H1 (cell line): ENCODE measurements around the gene PORCN. TPM values are rescaled to one million over a fixed set of nuclear protein-coding genes. Genes with fewer than 3 reads are reported as not detected.

ENCODE experiments used
- CTCF ChIA-PET: fragments of 300-600 bp; sonication (Branson Sonifier 250); formaldehyde crosslinking; loops from one replicate; lab custom pipeline; 2021; ENCODE audit not compliant: partially characterized antibody; lab: Charles Lee
- POLR2A ChIA-PET: fragments of 300-600 bp; sonication (Branson Sonifier 250); formaldehyde crosslinking; loops from one replicate; lab custom pipeline; 2021; ENCODE audit warnings: inconsistent platforms; ENCODE audit not compliant: partially characterized antibody; lab: Charles Lee
- DNase-seq, 2 experiments: peaks; one replicate each; pipeline versions ENCODE4 v3.0.0 to v3.0.0-alpha.2; 2010 to 2022; ENCODE audit warnings: low spot score in 2 of 2, low read depth in 1 of 2, mixed read lengths in 1 of 2
- FAIRE-seq: peaks from 2 replicates; lab custom pipeline; 2011; peaks lifted over from hg19 to GRCh38; lab: Jason Lieb, UNC
- H2AFZ ChIP-seq: 2 replicates; pipeline ENCODE4 v1.8.1; 2012; ENCODE audit warnings: low read length, inconsistent platforms
- H2AK5ac ChIP-seq: 2 replicates; pipeline ENCODE4 v1.6.1; 2013; ENCODE audit warnings: low read depth, low read length
- H2BK120ac ChIP-seq: replicated peaks from 2 replicates; pipeline ENCODE3; 2013; ENCODE audit warnings: low read depth, low read length, inconsistent platforms
- H2BK12ac ChIP-seq: 2 replicates; pipeline ENCODE4 v1.6.1; 2013; ENCODE audit warnings: low read depth, low read length
- H2BK15ac ChIP-seq: 2 replicates; pipeline ENCODE4 v1.6.1; 2013; ENCODE audit warnings: low read length
- H2BK20ac ChIP-seq: 2 replicates; pipeline ENCODE4 v1.6.1; 2013; ENCODE audit warnings: low read length
- H2BK5ac ChIP-seq: 2 replicates; pipeline ENCODE4 v1.6.1; 2013; ENCODE audit warnings: low read depth, low read length
- H3K14ac ChIP-seq: 2 replicates; pipeline ENCODE4 v1.6.1; 2013; ENCODE audit warnings: inconsistent platforms; ENCODE audit not compliant: insufficient read length
- H3K18ac ChIP-seq: 2 replicates; pipeline ENCODE4 v1.6.1; 2013; ENCODE audit warnings: low read length; ENCODE audit errors: extremely low read depth
- H3K23ac ChIP-seq: 2 replicates; pipeline ENCODE4 v1.6.1; 2013; ENCODE audit warnings: inconsistent platforms; ENCODE audit not compliant: insufficient read length
- H3K23me2 ChIP-seq: 2 replicates; pipeline ENCODE4 v1.6.1; 2013; ENCODE audit warnings: low read depth, low read length
- H3K27ac ChIP-seq: 2 replicates; pipeline ENCODE4 v1.6.1; 2011; ENCODE audit warnings: low read depth, low read length, inconsistent platforms
- H3K27me3 ChIP-seq, 4 experiments: replicated peaks in 1 of 4; 1 replicate in 1 of 4; 2 replicates in 3 of 4; pipeline versions ENCODE4 v1.6.1 to v1.8.1; 2011 to 2013; ENCODE audit warnings: low read length in 3 of 4, mild to moderate bottlenecking in 3 of 4, inconsistent platforms in 2 of 4, mixed read lengths in 2 of 4, moderate library complexity in 1 of 4; ENCODE audit not compliant: control insufficient read depth in 3 of 4, insufficient read depth in 3 of 4; ENCODE audit errors: extremely low read depth in 1 of 4
- H3K36me3 ChIP-seq, 4 experiments: 2 replicates each; pipeline versions ENCODE4 v1.6.1 to v1.8.1; 2011 to 2013; ENCODE audit warnings: mild to moderate bottlenecking in 4 of 4, low read length in 3 of 4, moderate library complexity in 2 of 4, control low read depth in 1 of 4, inconsistent platforms in 1 of 4; ENCODE audit not compliant: insufficient read depth in 4 of 4, control insufficient read depth in 2 of 4
- H3K4ac ChIP-seq: replicated peaks from 2 replicates; pipeline ENCODE3; 2013; ENCODE audit warnings: low read length, low read depth, mixed read lengths, inconsistent platforms; ENCODE audit not compliant: insufficient read length
- H3K4me1 ChIP-seq, 4 experiments: replicated peaks in 1 of 4; 1 replicate in 1 of 4; 2 replicates in 3 of 4; pipeline versions ENCODE4 v1.6.1 to v1.8.1; 2011 to 2013; ENCODE audit warnings: low read length in 3 of 4, inconsistent platforms in 2 of 4, mixed read lengths in 1 of 4; ENCODE audit not compliant: insufficient read depth in 4 of 4, control insufficient read depth in 3 of 4
- H3K4me2 ChIP-seq, 2 experiments: 2 replicates each; pipeline versions ENCODE4 v1.6.1 to v1.8.1; 2011 to 2013; ENCODE audit warnings: low read depth in 2 of 2, low read length in 2 of 2, control low read depth in 1 of 2, inconsistent platforms in 1 of 2, mild to moderate bottlenecking in 1 of 2; ENCODE audit not compliant: insufficient read depth in 1 of 2
- H3K4me3 ChIP-seq, 4 experiments: fragments of 200-600, 300-600 bp in 1 of 4; sonication (generic), shearing (Covaris generic), sonication (Bioruptor Twin) in 1 of 4; 2 replicates each; pipeline versions ENCODE4 v1.5.1 to v1.8.1; 2011 to 2016; ENCODE audit warnings: low read length in 4 of 4, low read depth in 3 of 4, control low read depth in 2 of 4, inconsistent platforms in 2 of 4, mild to moderate bottlenecking in 2 of 4, mixed read lengths in 1 of 4, moderate library complexity in 1 of 4; ENCODE audit not compliant: insufficient read depth in 2 of 4; ENCODE audit errors: extremely low read depth in 1 of 4
- H3K56ac ChIP-seq: replicated peaks from 2 replicates; pipeline ENCODE3; 2013; ENCODE audit warnings: low read depth, mild to moderate bottlenecking, mixed read lengths, low read length, inconsistent platforms; ENCODE audit not compliant: insufficient read length
- H3K79me1 ChIP-seq: 2 replicates; pipeline ENCODE4 v1.6.1; 2013; ENCODE audit warnings: low read depth, low read length, control low read depth
- H3K79me2 ChIP-seq, 2 experiments: 2 replicates each; pipeline versions ENCODE4 v1.6.1 to v1.8.1; 2012 to 2013; ENCODE audit warnings: low read length in 2 of 2, mild to moderate bottlenecking in 2 of 2, inconsistent platforms in 1 of 2; ENCODE audit not compliant: insufficient read depth in 2 of 2, control insufficient read depth in 1 of 2
- H3K9ac ChIP-seq, 4 experiments: replicated peaks in 1 of 4; 1 replicate in 1 of 4; 2 replicates in 3 of 4; pipeline versions ENCODE4 v1.6.1 to v1.8.1; 2011 to 2013; ENCODE audit warnings: low read depth in 3 of 4, low read length in 3 of 4, control low read depth in 2 of 4, mild to moderate bottlenecking in 2 of 4, moderate library complexity in 2 of 4, inconsistent platforms in 1 of 4; ENCODE audit errors: extremely low read depth in 1 of 4
- H3K9me3 ChIP-seq, 2 experiments: 2 replicates each; pipeline versions ENCODE4 v1.6.1 to v1.8.1; 2012 to 2013; ENCODE audit warnings: mild to moderate bottlenecking in 2 of 2, moderate library complexity in 2 of 2, control low read depth in 1 of 2, inconsistent platforms in 1 of 2, low read depth in 1 of 2, low read length in 1 of 2, mixed read lengths in 1 of 2; ENCODE audit not compliant: insufficient read depth in 2 of 2
- H4K20me1 ChIP-seq, 2 experiments: replicated peaks in 1 of 2; 2 replicates each; pipeline versions ENCODE3 to v1.8.1; 2011 to 2013; ENCODE audit warnings: inconsistent platforms in 2 of 2, low read length in 2 of 2, mild to moderate bottlenecking in 1 of 2; ENCODE audit not compliant: insufficient read depth in 2 of 2, control insufficient read depth in 1 of 2
- H4K5ac ChIP-seq: 2 replicates; pipeline ENCODE4 v1.6.1; 2013; ENCODE audit warnings: low read length, low read depth, mixed read lengths, inconsistent platforms; ENCODE audit not compliant: insufficient read length
- H4K8ac ChIP-seq: 2 replicates; pipeline ENCODE4 v1.8.0; 2013; ENCODE audit warnings: mild to moderate bottlenecking, moderate library complexity, low read length, inconsistent platforms; ENCODE audit not compliant: insufficient read depth; ENCODE audit errors: extremely low read depth
- H4K91ac ChIP-seq: replicated peaks from 2 replicates; pipeline ENCODE3; 2013; ENCODE audit warnings: low read length, mixed read lengths, inconsistent platforms; ENCODE audit not compliant: insufficient read length
- BCL11A ChIP-seq, 2 experiments: IDR thresholded peaks; one replicate each; pipeline ENCODE4 v1.6.1; 2011; ENCODE audit warnings: low read depth in 2 of 2, low read length in 2 of 2, mild to moderate bottlenecking in 2 of 2
- CEBPB ChIP-seq: IDR thresholded peaks from 2 replicates; pipeline ENCODE4 v1.6.1; 2012; ENCODE audit warnings: low read depth, low read length
- CTCF ChIP-seq, 3 experiments: IDR thresholded peaks; 1 replicate in 2 of 3; 2 replicates in 1 of 3; pipeline versions ENCODE4 v1.5.1 to v1.6.1; 2011; ENCODE audit warnings: low read length in 3 of 3, mild to moderate bottlenecking in 3 of 3, inconsistent platforms in 2 of 3, low read depth in 1 of 3, moderate library complexity in 1 of 3; ENCODE audit not compliant: insufficient read depth in 1 of 3; ENCODE audit errors: control extremely low read depth in 1 of 3
- JUN ChIP-seq: IDR thresholded peaks from 2 replicates; pipeline ENCODE4 v1.6.1; 2011; ENCODE audit warnings: low read depth, mild to moderate bottlenecking, improper control_type of control experiment, low read length
- JUND ChIP-seq: IDR thresholded peaks from 2 replicates; pipeline ENCODE4 v1.6.1; 2011; ENCODE audit warnings: mild to moderate bottlenecking, improper control_type of control experiment, low read length
- RAD21 ChIP-seq, 2 experiments: IDR thresholded peaks in 1 of 2; conservative IDR thresholded peaks in 1 of 2; 2 replicates each; pipeline ENCODE4 v1.6.1; 2011; ENCODE audit warnings: low read depth in 2 of 2, low read length in 2 of 2, improper control_type of control experiment in 1 of 2, inconsistent platforms in 1 of 2, mild to moderate bottlenecking in 1 of 2, moderate library complexity in 1 of 2
- RFX5 ChIP-seq: IDR thresholded peaks from 2 replicates; pipeline ENCODE4 v1.6.1; 2011; ENCODE audit warnings: low read depth, low read length, improper control_type of control experiment, borderline replicate concordance
- RNF2 ChIP-seq: fragments of 200-900, 300-1000 bp; sonication (generic); IDR thresholded peaks from 2 replicates; pipeline ENCODE4 v1.7.1; 2016; ENCODE audit warnings: borderline replicate concordance, low read depth, mild to moderate bottlenecking, antibody characterized with exemption, low read length; ENCODE audit not compliant: poor library complexity, severe bottlenecking; ENCODE audit errors: missing control alignments
- USF2 ChIP-seq: IDR thresholded peaks from 2 replicates; pipeline ENCODE4 v1.6.1; 2011; ENCODE audit warnings: low read length, improper control_type of control experiment
- ZNF274 ChIP-seq: IDR thresholded peaks from 2 replicates; pipeline ENCODE4 v1.7.0; 2012; ENCODE audit warnings: low read length, borderline replicate concordance; ENCODE audit errors: extremely low read depth
- WGBS, 2 experiments: shearing (Covaris generic) in 1 of 2; methylation state at CpG; one replicate each; pipeline versions ENCODE4 v1.1.6 to v1.1.7; 2013 to 2015; ENCODE audit warnings: low lambda C conversion rate in 2 of 2, mixed read lengths in 2 of 2, inconsistent platforms in 1 of 2, low coverage in 1 of 2, missing lambda C conversion rate in 1 of 2; ENCODE audit not compliant: insufficient replicate concordance in 2 of 2, insufficient coverage in 1 of 2, insufficient read length in 1 of 2; ENCODE audit errors: extremely low coverage in 1 of 2, missing lambda C conversion rate in 1 of 2; 5-methylcytosine and 5-hydroxymethylcytosine counted together
- polyA plus RNA-seq, 7 experiments: library from polyadenylated mRNA; depleted of rRNA in 3 of 7; stranded (reverse) in 5 of 7; unstranded in 2 of 7; fragments of >200 nt in 5 of 7; fragments of 200-250 nt in 2 of 7; gene quantifications; 1 replicate in 5 of 7; 2 replicates in 1 of 7; 4 replicates in 1 of 7; pipeline versions ENCODE4 v1.2.1 to v1.2.3, GENCODE V29; 2011 to 2013; ENCODE audit warnings: missing spikeins in 2 of 7, mixed read lengths in 2 of 7
- total RNA-seq: library from RNA; stranded (reverse); fragmentation: NEBNext Ultra II Directional; extraction: Animal tissue kit (Norgen Biotek cat#: 25700); gene quantifications from 2 replicates; pipeline ENCODE4 v1.2.1, GENCODE V29; 2021

Gene PORCN
- total and polyA plus RNA-seq, 2 of the 8 experiments (the other 6 are each of a cell fraction or from before 2014, with no cell fraction given) = 14.6 to 34.1 TPM

GRCh38 chrX:48516987-48517386 is 8.2 kb downstream of the PORCN start:
- WGBS, 2 experiments = 78% methylated on average over 3 of the region's 5 CpGs; no CpG with 5 or more reads in 1 of the 2 experiments
- H3K4me3 ChIP-seq = no peak overlapping the region
- H3K27ac ChIP-seq = no peak overlapping the region
- CTCF ChIA-PET = no interaction called here
- FAIRE-seq = no peak
- DNase-seq = no peak
- H3K56ac ChIP-seq = no peak overlapping the region
- POLR2A ChIA-PET = no interaction called here
- no peak overlapping the region for H3K4ac ChIP-seq
- no peak overlapping the region for H4K91ac ChIP-seq
- H3K9ac ChIP-seq = no peak overlapping the region
- no peaks in the 10 kb centered on the region for H3K79me1 ChIP-seq
- peaks cover 0 to 2% (median 0%) of the 10 kb centered on the region in 4 experiments; a peak in 3 of 8 replicates for H3K36me3 ChIP-seq
- no peak overlapping the region for H2BK12ac ChIP-seq
- no peak overlapping the region for H3K4me2 ChIP-seq
- H4K20me1 ChIP-seq = no peaks in the 10 kb centered on the region
- no peaks in the 10 kb centered on the region; the same call in 1 of the 2 replicates for H3K23me2 ChIP-seq
- H2AFZ ChIP-seq = no peak overlapping the region
- no peak overlapping the region for H3K18ac ChIP-seq
- H3K4me1 ChIP-seq = no peaks in the 10 kb centered on the region
- H4K8ac ChIP-seq = no peak overlapping the region
- H2BK120ac ChIP-seq = no peak overlapping the region
- H3K27me3 ChIP-seq = no peaks in the 10 kb centered on the region
- H2BK15ac ChIP-seq = no peak overlapping the region
- H3K79me2 ChIP-seq = peaks cover 0 to under 1% of the 10 kb centered on the region in 2 experiments; a peak in 2 of 4 replicates
- H3K14ac ChIP-seq = no peak overlapping the region
- no peaks in the 10 kb centered on the region for H3K9me3 ChIP-seq
- no peak overlapping the region for H3K23ac ChIP-seq
- no peak overlapping the region for H2AK5ac ChIP-seq
- H4K5ac ChIP-seq = no peak overlapping the region
- no peak overlapping the region for H2BK20ac ChIP-seq
- no peak overlapping the region for H2BK5ac ChIP-seq
- TF ChIP-seq JUND = no peak
- no peak for TF ChIP-seq USF2
- no peak for TF ChIP-seq JUN
- TF ChIP-seq CEBPB = no peak
- TF ChIP-seq RAD21 (IDR thresholded peaks at IDR 0.05 in 1 of 2, conservative IDR thresholded peaks at IDR 0.05 in 1 of 2; ENCODE audit: low read depth in 2 of 2, low read length in 2 of 2) = no peak
- no peak for TF ChIP-seq RFX5
- TF ChIP-seq ZNF274 = no peak
- TF ChIP-seq BCL11A (IDR thresholded peaks at IDR 0.05; ENCODE audit: low read depth in 2 of 2, low read length in 2 of 2) = no peak
- no peak for TF ChIP-seq RNF2
- no peak for TF ChIP-seq CTCF (IDR thresholded peaks at IDR 0.05; ENCODE audit: control extremely low read depth in 1 of 3, insufficient read depth in 1 of 3, low read depth in 1 of 3, low read length in 3 of 3)
